ENCODE measurements around the gene ERF. TPM values are rescaled to one million over a fixed set of nuclear protein-coding genes. Genes with fewer than 3 reads are reported as not detected.
A peak's percentile ranks its signal among the peaks of the same experiment; 100 is the strongest.

The ERF gene
- total RNA-seq, 1 donor from 2014 or later: 48.1 TPM

- ChIA-PET POLR2A (interaction anchor here (0.5 to 7.2 kb wide), 26 partner anchors 9 to 383 kb away, joined by 3 to 68 read pairs (median 6); partner anchors contain the start of genes CIC, DEDD2, ERF and MEGF8), CTCF (interaction anchor here (1.8 to 4.0 kb wide), 4 partner anchors 25 to 134 kb away, joined by 4 to 26 read pairs (median 10); partner anchors contain the start of genes DEDD2 and POU2F2)
- DNase-seq (peak; percentile 96), ATAC-seq (ENCODE audit: low read depth) (peak; percentile 73)
- intact Hi-C loops (cut with micrococcal nuclease): loop anchor here (1.0 to 2.0 kb wide), 10 partner anchors 25 to 181 kb away; partner anchors contain the start of genes DEDD2, MEGF8, PAFAH1B3 and PRR19
- TF ChIP-seq CTCF (IDR thresholded peaks at IDR 0.05): no peak
- Mint-ChIP-seq H3K4me3 (peak within 1 kb of the TSS; percentile 99), H3K27me3 (no peaks in the 10 kb centered on the region), H3K27ac (peak within 1 kb of the TSS; percentile 99), H3K4me1 (peaks cover 56% of the 10 kb centered on the region), H3K9me3 (no peaks in the 10 kb centered on the region), H3K36me3 (ENCODE audit: low read depth) (peaks cover 33% of the 10 kb centered on the region)
These were observed 12.2 kb downstream of the ERF start, which contains the start of gene GSK3A for GRCh38 chr19:42242512-42243409. GSK3A (minus strand) TSS chr19:42242602; CDS start chr19:42242465, 137 bp downstream.

DNA sequence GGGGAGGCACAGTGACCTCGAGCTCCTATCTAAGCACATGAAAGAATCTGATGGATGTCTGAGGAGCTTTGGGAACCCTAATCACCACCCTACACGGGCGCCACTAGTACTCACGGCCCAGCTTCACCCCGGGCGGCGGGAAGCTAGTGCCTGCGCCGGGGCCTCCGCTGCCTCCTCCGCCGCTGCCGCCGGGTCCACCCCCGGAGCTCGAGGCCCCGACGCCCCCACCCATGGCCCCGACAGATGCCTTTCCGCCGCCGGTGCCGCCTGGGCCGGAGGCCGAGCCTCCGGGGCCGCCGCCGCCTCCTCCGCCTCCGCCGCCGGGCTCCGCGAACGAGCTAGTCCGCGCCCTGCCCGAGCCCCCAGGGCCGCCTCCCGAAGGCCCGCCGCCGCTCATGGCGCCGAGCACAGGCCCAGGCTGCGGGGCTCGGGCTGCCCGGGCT is 12.8 kb downstream of the ERF start:
- no peak for TF ChIP-seq CTCF (IDR thresholded peaks at IDR 0.05)
- ATAC-seq (ENCODE audit: low read depth) (no peak), DNase-seq (no peak)
- Mint-ChIP-seq H3K4me3 (peak overlapping the region; percentile 86), H3K9me3 (no peaks in the 10 kb centered on the region), H3K27ac (peak overlapping the region; percentile 79), H3K4me1 (peaks cover 56% of the 10 kb centered on the region), H3K27me3 (no peaks in the 10 kb centered on the region), H3K36me3 (ENCODE audit: low read depth) (peaks cover 36% of the 10 kb centered on the region)
- POLR2A ChIA-PET: interaction anchor here (0.6 to 7.2 kb wide), 19 partner anchors 8 to 382 kb away, joined by 3 to 68 read pairs (median 8); partner anchors contain the start of genes CIC, DEDD2, MEGF8 and RPS19
- CTCF ChIA-PET: interaction anchor here (1.4 to 4.0 kb wide), 4 partner anchors 21 to 109 kb away, joined by 3 to 26 read pairs (median 8); partner anchors contain the start of genes DEDD2, POU2F2 and ZNF526
- intact Hi-C loops (cut with micrococcal nuclease): loop anchor here (1.0 to 2.0 kb wide), 9 partner anchors 25 to 181 kb away; partner anchors contain the start of genes DEDD2, MEGF8, PAFAH1B3 and PRR19

DNA sequence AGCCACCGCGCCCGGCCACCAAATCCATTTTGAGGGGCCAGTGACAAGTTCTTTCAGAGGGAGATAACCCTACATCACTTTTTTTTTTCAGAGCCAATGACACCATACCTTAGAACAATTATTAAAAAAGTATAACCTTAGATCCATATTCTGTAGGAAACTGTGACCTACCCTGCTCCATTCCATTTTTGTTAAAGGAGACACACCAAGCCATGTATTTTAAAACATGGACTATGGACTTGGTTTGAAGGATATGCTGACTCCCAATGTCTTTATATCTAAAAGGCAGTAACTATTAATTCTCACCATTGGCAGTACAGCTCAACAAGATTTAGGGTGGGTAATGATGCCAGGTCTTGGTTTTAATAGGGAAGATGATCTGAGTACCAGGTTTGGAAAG is 13.6 kb downstream of the ERF start:
- no peaks in the 10 kb centered on the region for H3K9me3 Mint-ChIP-seq
- intact Hi-C loops (cut with micrococcal nuclease): no loop called here
- no peak overlapping the region for H3K27ac Mint-ChIP-seq
- H3K36me3 Mint-ChIP-seq (ENCODE audit: low read depth): peaks cover 43% of the 10 kb centered on the region
- ATAC-seq (ENCODE audit: low read depth): no peak
- peak overlapping the region; percentile 86 for H3K4me3 Mint-ChIP-seq
- TF ChIP-seq CTCF (IDR thresholded peaks at IDR 0.05): no peak
- H3K27me3 Mint-ChIP-seq: no peaks in the 10 kb centered on the region
- CTCF ChIA-PET: interaction anchor here (1.4 to 4.0 kb wide), 2 partner anchors 21 to 38 kb away, joined by 3 to 26 read pairs; partner anchors contain the start of gene ZNF526
- H3K4me1 Mint-ChIP-seq: peaks cover 50% of the 10 kb centered on the region
- POLR2A ChIA-PET: interaction anchor here (0.8 to 7.2 kb wide), 6 partner anchors 21 to 118 kb away, joined by 3 to 68 read pairs (median 16); partner anchors contain the start of gene DEDD2
- no peak for DNase-seq

GRCh38 chr19:42239544-42240220 is 15.2 kb downstream of the ERF start:
- Mint-ChIP-seq H3K27ac (no peak overlapping the region), H3K36me3 (ENCODE audit: low read depth) (peaks cover 58% of the 10 kb centered on the region), H3K27me3 (no peaks in the 10 kb centered on the region), H3K4me1 (peaks cover 42% of the 10 kb centered on the region), H3K4me3 (no peak overlapping the region), H3K9me3 (no peaks in the 10 kb centered on the region)
- DNase-seq (no peak), ATAC-seq (ENCODE audit: low read depth) (no peak)
- intact Hi-C loops (cut with micrococcal nuclease): no loop called here
- TF ChIP-seq CTCF (IDR thresholded peaks at IDR 0.05): no peak
- ChIA-PET POLR2A (interaction anchor here (0.5 to 1.9 kb wide), 3 partner anchors 20 to 151 kb away, joined by 3 to 17 read pairs (median 8); partner anchors contain the start of genes DEDD2 and ZNF526), CTCF (interaction anchor here (1.2 kb wide), 1 partner anchor 40 kb away, joined by 3 read pairs; no protein-coding TSS in a partner anchor)

All from activated B cell treated with CpG ODN at 0.5 μM for 24 hours (primary cell).